ENCODE measurements around the gene ZFP92.

ZFP92 gene

DNA sequence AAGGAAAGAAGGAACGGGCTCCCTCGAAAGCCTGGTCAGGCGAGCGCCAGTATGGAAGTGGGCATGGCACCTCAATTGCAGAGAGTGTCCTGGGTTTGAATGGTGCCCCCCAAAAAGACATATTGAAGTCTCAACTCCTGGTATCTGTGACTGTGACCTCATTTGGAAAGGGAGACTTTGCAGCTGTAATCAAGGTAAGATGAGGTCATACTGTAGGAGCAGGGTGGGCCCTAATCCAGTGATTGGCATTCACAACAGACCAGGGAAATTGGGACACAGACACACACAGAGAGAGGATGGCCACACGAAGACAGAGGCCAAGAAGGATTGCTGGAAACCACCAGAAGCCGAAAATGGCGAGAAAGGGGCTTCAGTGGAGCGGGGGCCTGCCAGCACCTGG, 6.4 kb downstream of the ZFP92 start:
- no peaks in the 10 kb centered on the region for H3K27me3 ChIP-seq (ENCODE audit: insufficient read depth, poor library complexity, severe bottlenecking)
- ATAC-seq (ENCODE audit: low read depth) = no peak
- H3K4me3 ChIP-seq (ENCODE audit: severe bottlenecking) = no peak overlapping the region
- DNase-seq (ENCODE audit: low spot score) = no peak
- TF ChIP-seq, protein P1, sequence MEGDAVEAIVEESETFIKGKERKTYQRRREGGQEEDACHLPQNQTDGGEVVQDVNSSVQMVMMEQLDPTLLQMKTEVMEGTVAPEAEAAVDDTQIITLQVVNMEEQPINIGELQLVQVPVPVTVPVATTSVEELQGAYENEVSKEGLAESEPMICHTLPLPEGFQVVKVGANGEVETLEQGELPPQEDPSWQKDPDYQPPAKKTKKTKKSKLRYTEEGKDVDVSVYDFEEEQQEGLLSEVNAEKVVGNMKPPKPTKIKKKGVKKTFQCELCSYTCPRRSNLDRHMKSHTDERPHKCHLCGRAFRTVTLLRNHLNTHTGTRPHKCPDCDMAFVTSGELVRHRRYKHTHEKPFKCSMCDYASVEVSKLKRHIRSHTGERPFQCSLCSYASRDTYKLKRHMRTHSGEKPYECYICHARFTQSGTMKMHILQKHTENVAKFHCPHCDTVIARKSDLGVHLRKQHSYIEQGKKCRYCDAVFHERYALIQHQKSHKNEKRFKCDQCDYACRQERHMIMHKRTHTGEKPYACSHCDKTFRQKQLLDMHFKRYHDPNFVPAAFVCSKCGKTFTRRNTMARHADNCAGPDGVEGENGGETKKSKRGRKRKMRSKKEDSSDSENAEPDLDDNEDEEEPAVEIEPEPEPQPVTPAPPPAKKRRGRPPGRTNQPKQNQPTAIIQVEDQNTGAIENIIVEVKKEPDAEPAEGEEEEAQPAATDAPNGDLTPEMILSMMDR (IDR thresholded peaks at IDR 0.05; ENCODE audit: poor library complexity, severe bottlenecking) = no peak
- H3K4me1 ChIP-seq (ENCODE audit: insufficient read depth, poor library complexity, severe bottlenecking) = no peaks in the 10 kb centered on the region
- no peaks in the 10 kb centered on the region for H3K9me3 ChIP-seq (ENCODE audit: severe bottlenecking)
- H3K36me3 ChIP-seq (ENCODE audit: low read depth) = no peaks in the 10 kb centered on the region
- H3K27ac ChIP-seq (ENCODE audit: poor library complexity, severe bottlenecking) = no peak overlapping the region

DNA sequence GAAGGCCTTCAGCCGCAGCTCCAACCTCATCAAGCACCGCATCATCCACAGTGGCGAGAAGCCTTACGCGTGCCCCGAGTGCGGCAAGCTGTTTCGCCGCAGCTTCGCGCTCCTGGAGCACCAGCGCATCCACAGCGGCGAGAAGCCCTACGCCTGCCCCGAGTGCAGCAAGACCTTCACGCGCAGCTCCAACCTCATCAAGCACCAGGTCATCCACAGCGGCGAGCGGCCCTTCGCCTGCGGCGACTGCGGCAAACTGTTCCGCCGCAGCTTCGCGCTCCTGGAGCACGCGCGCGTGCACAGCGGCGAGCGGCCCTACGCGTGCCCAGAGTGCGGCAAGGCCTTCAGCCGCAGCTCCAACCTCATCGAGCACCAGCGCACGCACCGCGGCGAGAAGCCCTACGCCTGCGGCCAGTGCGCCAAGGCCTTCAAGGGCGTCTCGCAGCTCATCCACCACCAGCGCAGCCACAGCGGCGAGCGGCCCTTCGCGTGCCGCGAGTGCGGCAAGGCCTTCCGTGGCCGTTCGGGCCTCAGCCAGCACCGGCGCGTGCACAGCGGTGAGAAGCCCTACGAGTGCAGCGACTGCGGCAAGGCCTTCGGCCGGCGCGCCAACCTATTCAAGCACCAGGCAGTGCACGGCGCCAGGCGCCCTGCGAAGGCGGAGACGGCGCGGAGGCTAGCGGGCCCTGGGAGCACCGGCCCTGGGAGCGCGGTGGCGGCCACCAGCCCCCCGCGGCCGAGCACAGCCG, 9.8 kb downstream of the ZFP92 start:
- H3K9me3 ChIP-seq (ENCODE audit: severe bottlenecking) = no peaks in the 10 kb centered on the region
- no peaks in the 10 kb centered on the region for H3K27me3 ChIP-seq (ENCODE audit: insufficient read depth, poor library complexity, severe bottlenecking)
- TF ChIP-seq, protein P1 (IDR thresholded peaks at IDR 0.05; ENCODE audit: poor library complexity, severe bottlenecking) = no peak
- no peak for DNase-seq (ENCODE audit: low spot score)
- no peak overlapping the region for H3K27ac ChIP-seq (ENCODE audit: poor library complexity, severe bottlenecking)
- no peak for ATAC-seq (ENCODE audit: low read depth)
- no peaks in the 10 kb centered on the region for H3K4me1 ChIP-seq (ENCODE audit: insufficient read depth, poor library complexity, severe bottlenecking)
- H3K36me3 ChIP-seq (ENCODE audit: low read depth) = no peaks in the 10 kb centered on the region
- no peak overlapping the region for H3K4me3 ChIP-seq (ENCODE audit: severe bottlenecking)

DNA sequence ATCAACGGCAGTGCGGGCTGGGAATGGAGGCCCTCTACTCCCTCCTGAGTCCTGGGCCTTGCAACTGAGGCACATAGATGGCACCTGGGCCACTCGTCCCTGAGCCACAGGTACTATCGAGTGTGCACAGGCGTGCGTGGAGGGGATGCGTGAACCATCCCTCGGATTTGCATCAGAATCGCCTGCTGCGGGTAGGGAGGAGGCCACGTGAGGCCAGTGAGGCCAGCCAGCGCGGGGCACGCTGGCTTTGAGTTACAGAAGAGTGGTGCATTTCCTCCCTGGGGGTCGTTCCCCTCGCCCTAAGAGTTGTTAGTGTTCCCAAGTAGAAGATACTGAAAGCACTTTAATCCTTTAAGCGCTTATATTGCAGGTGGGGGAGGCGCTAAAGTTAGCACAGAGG, 10.6 kb downstream of the ZFP92 start:
- TF ChIP-seq, protein P1 (IDR thresholded peaks at IDR 0.05; ENCODE audit: poor library complexity, severe bottlenecking) = no peak

DNA sequence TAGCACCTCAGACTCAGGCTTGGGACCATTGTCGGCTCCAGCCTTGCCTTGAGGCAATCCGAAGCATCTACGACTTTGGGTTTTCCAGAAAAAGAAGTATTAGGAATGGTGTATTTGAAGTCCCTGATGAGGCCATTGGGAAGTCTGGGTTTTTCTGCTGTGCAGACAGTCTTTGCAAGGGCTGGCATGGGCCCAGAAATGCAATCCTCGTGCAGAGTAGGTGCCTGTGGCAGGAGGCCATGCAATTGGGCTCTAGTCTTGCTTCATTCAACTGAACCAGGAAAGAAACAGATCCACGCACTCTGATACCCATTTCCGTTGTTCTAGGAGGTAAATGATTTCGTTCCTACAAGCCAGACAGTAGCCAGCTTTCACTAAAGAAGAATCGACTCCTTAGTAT, 12.4 kb downstream of the ZFP92 start:
- H3K27ac ChIP-seq (ENCODE audit: poor library complexity, severe bottlenecking) = no peak overlapping the region
- no peaks in the 10 kb centered on the region for H3K9me3 ChIP-seq (ENCODE audit: severe bottlenecking)
- H3K27me3 ChIP-seq (ENCODE audit: insufficient read depth, poor library complexity, severe bottlenecking) = no peaks in the 10 kb centered on the region
- no peak for ATAC-seq (ENCODE audit: low read depth)
- no peak overlapping the region for H3K4me3 ChIP-seq (ENCODE audit: severe bottlenecking)
- H3K4me1 ChIP-seq (ENCODE audit: insufficient read depth, poor library complexity, severe bottlenecking) = no peaks in the 10 kb centered on the region
- TF ChIP-seq, protein P1 (IDR thresholded peaks at IDR 0.05; ENCODE audit: poor library complexity, severe bottlenecking) = no peak
- DNase-seq (ENCODE audit: low spot score) = no peak
- H3K36me3 ChIP-seq (ENCODE audit: low read depth) = no peaks in the 10 kb centered on the region

More for the DNA sequence above, 10.6 kb downstream of the ZFP92 start:
- DNase-seq (ENCODE audit: low spot score) (no peak), ATAC-seq (ENCODE audit: low read depth) (no peak)
- Histone ChIP-seq H3K4me1 (ENCODE audit: insufficient read depth, poor library complexity, severe bottlenecking) (no peaks in the 10 kb centered on the region), H3K36me3 (ENCODE audit: low read depth) (no peaks in the 10 kb centered on the region), H3K9me3 (ENCODE audit: severe bottlenecking) (no peaks in the 10 kb centered on the region), H3K27ac (ENCODE audit: poor library complexity, severe bottlenecking) (no peak overlapping the region), H3K27me3 (ENCODE audit: insufficient read depth, poor library complexity, severe bottlenecking) (no peaks in the 10 kb centered on the region), H3K4me3 (ENCODE audit: severe bottlenecking) (no peak overlapping the region)

DNA sequence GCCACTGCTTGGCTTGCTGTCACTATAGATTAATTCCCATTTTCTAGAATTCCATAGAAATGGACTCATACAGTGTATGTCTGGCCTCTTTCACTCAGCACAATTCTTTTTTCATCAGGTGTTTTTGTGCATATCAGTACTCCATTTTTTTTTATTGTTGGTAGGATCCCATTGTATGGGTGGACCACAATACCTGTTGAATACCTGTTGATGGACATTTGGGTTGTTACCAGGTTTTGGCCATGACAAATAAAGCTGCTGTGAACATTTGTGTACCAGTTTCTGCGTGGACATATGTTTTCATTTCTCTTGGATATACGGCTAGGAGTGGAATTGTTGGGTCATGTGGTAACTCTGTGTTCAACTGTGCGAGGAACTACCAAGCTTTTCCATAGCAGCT, 14.9 kb downstream of the ZFP92 start:
- DNase-seq (ENCODE audit: low spot score) (no peak), ATAC-seq (ENCODE audit: low read depth) (no peak)
- no peak overlapping the region for H3K4me3 ChIP-seq (ENCODE audit: severe bottlenecking)
- TF ChIP-seq, protein P1 (IDR thresholded peaks at IDR 0.05; ENCODE audit: poor library complexity, severe bottlenecking) = no peak
- H3K4me1 ChIP-seq (ENCODE audit: insufficient read depth, poor library complexity, severe bottlenecking) = no peaks in the 10 kb centered on the region
- no peaks in the 10 kb centered on the region for H3K27me3 ChIP-seq (ENCODE audit: insufficient read depth, poor library complexity, severe bottlenecking)
- no peak overlapping the region for H3K27ac ChIP-seq (ENCODE audit: poor library complexity, severe bottlenecking)
- H3K9me3 ChIP-seq (ENCODE audit: severe bottlenecking) = no peaks in the 10 kb centered on the region
- no peaks in the 10 kb centered on the region for H3K36me3 ChIP-seq (ENCODE audit: low read depth)
